ENCODE data around the gene COL4A3.

DNA sequence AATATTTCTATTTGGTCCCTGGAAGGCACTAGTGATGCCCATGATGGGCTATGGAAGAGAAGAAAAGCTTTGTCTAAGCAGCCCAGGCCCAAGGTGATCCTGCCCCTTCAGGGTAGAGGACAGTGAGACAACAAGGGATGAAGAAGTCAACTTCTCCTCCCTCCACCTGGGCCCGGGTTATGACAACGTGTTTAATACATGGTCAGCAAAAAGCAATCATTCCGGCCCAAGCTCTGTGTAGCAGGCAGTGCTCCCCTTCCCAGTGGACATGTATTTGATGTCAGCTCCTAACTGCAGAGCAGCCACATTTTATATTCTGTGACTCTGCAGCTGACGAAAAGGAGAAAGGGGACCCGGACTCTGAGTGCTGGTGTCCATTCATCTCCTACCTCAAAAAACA is 93.4 kb downstream of the COL4A3 start:
- TF ChIP-seq, protein P1, sequence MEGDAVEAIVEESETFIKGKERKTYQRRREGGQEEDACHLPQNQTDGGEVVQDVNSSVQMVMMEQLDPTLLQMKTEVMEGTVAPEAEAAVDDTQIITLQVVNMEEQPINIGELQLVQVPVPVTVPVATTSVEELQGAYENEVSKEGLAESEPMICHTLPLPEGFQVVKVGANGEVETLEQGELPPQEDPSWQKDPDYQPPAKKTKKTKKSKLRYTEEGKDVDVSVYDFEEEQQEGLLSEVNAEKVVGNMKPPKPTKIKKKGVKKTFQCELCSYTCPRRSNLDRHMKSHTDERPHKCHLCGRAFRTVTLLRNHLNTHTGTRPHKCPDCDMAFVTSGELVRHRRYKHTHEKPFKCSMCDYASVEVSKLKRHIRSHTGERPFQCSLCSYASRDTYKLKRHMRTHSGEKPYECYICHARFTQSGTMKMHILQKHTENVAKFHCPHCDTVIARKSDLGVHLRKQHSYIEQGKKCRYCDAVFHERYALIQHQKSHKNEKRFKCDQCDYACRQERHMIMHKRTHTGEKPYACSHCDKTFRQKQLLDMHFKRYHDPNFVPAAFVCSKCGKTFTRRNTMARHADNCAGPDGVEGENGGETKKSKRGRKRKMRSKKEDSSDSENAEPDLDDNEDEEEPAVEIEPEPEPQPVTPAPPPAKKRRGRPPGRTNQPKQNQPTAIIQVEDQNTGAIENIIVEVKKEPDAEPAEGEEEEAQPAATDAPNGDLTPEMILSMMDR (IDR thresholded peaks at IDR 0.05): no peak
- no peak for TF ChIP-seq POLR2A (IDR thresholded peaks at IDR 0.05)
